ENCODE data around the gene FRMD4A.
"Not testable (repeated sequence)": the region's sequence is repeated elsewhere in the genome, so short reads cannot be mapped to it uniquely, and the experiment has no call there.

Gene FRMD4A

GRCh38 chr10:14285941-14286560 lies 44.7 kb downstream of the FRMD4A start:
- DNase-seq, result no peak

- DNase-seq, result no peak
Observed at GRCh38 chr10:14282276-14282675, 48.4 kb downstream of the FRMD4A start.

DNA sequence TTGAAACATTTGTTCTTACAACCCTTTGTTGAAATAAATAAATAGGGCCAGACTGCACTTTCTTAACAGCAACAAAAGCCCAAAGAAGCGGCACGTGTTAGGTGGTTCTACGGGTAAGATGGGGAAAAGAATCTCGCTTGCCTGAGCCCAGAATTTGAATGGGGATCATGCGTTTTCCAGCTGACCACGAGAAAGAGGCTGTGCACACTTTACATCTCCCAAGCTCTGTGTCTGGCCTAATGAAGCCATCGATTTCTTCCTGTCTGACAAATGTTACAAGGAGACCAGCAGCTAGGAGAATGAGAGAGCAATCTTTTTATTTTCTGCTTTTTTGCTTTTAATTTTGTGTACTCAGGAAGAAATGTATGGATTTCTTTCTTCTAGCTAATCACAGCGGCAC lies 52.2 kb downstream of the FRMD4A start:
- DNase-seq, result no peak

DNA sequence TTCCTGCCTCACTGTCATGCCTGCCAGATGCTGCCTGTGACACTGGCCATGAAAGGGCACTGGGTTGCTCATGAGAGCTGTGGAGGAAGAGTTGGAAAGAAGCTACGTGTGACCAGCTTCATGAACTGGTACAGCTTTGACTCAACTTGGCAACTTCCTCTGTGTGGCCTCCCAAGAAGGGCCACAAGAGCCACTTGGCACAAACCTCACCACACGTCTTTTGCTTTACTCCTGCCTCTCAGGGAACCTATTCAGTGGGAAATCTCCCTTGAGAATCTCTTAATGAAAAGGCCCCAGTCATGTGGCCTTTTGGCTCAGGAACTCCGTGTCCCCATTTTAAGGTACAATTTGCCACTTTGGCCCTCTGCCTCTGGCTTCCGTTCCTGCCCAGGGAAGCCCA lies 54.5 kb downstream of the FRMD4A start:
- no peak for DNase-seq

DNA sequence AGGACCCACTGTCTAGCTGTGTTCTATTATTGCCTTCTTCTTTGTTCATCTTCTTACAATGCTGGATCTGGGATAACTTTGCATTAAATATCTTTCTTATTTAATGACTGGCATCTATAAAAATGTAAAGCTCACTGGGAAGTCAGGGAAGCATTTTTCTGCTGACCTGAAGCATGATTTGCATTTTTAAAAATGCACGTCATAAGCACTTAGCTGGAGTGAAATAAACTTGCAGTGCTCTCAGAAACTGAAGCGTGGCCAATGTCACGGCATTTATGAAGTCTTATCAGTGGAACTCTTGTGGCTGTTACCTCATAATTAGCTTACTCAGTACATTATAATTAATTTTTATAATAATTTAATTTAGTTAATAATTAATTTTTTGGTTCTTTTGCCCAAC lies 59.1 kb downstream of the FRMD4A start:
- DNase-seq, result no peak

- no peak for DNase-seq
Observed at GRCh38 chr10:14270370-14270769, 60.4 kb downstream of the FRMD4A start.

GRCh38 chr10:14265709-14266108 lies 65.0 kb downstream of the FRMD4A start:
- no peak for DNase-seq

DNA sequence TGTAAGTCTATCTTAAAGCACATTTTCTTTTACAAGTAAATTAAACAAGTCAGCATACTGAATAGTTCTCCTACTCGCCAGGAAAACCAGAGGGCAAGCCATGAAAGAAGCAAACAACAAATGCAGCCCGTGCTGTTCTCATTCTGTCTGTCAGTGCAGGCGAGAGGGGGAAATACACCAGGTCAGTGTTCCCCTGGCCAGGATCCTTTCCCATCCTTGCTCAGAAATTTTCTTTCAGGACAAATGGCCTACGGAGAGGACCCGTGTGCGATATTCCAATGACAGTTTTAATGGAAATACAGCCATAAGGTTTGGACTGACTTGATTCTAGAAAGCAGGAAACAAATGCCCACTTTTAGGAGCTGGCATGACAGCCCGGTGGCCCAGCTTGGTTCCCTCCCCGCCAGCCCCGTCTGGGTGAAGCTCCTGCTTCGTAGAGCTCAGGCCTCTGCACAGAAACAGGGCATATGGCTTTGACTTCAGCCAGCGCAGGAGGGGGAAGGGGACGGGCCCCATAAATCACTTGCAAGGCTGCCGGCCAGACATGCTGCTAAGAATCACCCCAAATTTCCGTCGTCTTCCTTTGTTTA lies 67.8 kb downstream of the FRMD4A start:
- no peak for DNase-seq

DNA sequence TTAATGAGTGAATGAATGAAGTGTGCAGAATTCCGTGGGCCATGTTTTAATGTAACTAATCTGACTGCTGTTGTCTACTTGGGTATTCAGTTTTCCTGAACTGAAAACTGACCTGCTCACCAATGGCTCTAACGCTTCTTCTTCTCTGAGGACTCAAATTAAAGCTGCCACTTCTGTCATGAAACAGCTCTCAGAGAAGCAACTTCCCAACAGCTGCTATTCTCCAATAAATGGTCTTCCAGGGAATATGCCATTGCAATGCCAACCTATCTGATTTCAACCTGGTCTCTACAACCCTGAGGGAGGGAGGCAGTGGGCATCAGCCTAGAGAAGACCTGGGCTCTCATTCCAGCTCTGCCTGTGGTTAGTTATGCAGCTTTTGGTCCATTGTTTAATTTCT lies 69.4 kb downstream of the FRMD4A start:
- DNase-seq, result no peak

DNA sequence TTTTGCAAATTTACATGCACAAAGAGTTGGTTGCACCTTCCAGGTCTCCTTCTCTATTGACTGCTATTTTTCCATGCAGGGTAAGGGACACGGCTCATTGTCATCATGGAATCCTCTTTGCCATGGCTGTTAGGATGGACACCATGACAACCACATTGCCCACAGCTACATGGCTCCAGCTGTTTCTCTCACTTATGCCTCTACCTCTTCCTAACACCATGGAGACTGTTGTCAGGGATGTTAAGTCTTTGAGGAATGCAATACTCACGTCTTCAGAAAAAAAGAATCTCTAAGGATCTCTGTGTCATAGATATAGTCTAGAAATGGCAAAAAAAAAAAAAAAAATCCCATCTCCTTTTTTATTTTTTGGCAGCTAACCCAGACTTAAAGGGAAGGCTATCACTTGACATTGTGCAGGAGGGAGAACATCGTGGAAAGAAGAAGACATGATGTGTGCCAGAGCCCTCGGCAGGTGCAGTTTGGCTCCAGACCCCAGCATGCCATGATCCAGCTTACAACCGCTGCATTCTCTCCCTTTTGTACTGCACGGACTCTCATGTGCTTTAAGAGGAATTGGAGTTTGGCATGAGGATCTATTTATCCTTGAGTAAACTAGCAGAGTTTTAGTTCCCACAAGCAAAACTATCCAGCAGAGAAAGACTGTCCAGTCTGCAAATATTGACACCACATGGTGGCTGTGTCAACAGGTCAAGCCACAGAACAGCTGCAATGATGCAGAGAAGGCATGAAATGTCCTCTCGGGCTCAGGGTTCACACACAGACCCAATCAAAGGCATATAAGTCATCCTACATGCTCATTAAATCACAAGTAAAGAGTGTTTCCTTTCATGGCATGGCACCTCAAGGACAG lies 70.8 kb downstream of the FRMD4A start:
- DNase-seq, result no peak

GRCh38 chr10:14254368-14254767 lies 76.4 kb downstream of the FRMD4A start:
- DNase-seq, result no peak

DNA sequence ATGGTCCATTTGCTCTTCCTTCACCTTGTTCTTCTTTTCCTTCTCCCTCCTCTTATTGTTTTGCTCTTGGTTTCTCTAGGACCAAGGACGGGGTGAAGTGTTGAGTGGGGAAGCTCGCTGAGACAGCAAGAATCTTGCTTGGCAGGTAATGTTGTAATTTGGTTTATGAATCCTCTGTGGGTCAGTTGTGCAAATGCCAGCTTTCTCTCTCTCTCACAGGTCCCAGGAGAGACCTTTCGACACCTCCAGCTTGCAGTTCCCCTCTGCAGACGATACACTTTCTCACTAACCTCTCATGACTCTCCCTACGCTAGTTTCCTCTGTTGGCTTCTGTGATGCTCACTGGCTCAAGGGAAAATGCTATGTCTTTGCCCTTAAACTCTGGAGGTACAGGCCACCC lies 77.0 kb downstream of the FRMD4A start:
- no peak for DNase-seq

GRCh38 chr10:14253079-14253478 lies 77.6 kb downstream of the FRMD4A start:
- DNase-seq, result no peak

DNA sequence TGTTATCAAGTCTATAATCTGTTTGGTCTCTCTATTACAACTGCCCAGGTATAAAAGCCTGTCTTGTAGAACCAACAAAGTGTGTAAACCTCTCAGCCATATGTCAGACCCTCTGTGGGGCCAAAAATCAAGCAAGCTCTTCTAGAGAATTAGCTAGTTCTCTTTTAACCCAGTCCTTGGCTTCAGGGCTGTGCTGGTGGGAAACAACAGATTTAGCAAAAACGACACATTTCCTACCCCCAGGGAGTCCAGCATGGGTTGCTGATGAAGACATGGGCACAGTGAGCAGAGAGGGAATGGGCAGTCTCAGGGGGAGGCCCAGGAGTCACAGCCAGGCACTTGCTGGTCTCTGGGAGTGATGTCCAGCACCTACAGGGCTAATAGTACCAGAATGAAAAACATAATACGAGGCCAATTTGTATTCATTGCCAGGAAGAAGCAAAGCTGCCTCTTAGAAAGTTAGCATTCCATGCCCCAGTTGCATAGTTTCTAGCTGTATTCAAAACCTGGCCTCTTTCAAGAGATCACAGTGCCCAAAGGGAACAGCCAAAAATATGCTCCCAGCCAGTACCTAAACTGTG lies 80.1 kb downstream of the FRMD4A start:
- DNase-seq, result no peak

DNA sequence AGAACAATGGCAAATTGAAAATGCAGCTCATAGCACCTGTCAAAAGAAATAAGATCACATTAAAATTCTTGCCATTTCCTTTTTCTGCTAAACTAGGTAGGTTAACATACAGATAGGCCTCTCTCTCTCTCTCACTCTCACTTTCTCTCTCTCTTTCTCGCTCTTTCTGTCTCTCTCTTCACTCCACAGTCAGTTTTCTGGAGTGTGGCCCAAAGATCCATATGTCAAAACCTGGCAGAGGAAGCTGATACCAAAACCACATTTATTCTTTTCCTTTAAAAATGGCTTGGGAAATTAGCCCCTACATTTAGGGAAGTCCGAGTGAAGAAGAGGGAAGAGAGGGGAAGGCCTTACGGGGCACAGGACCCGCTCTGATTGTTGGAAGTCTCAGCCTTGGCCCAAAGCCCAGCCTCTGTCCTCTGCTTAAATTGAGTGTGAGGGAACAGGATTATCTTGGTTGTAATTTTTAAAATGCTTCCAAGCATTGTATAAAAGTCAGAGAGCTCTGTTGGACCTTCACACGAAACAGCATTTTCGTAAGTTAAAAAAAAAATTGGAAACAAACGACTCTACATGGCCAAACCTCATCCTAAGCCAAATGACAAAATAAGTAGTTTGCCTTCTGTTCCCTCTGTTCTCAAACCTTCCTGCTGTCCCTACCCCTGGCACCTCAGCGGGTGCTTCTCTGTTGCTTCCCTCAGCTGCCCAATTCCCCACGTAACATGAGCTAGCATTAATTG lies 83.2 kb downstream of the FRMD4A start:
- DNase-seq, result no peak

- no peak for DNase-seq
Observed at GRCh38 chr10:14244801-14245211, 85.9 kb downstream of the FRMD4A start.

DNA sequence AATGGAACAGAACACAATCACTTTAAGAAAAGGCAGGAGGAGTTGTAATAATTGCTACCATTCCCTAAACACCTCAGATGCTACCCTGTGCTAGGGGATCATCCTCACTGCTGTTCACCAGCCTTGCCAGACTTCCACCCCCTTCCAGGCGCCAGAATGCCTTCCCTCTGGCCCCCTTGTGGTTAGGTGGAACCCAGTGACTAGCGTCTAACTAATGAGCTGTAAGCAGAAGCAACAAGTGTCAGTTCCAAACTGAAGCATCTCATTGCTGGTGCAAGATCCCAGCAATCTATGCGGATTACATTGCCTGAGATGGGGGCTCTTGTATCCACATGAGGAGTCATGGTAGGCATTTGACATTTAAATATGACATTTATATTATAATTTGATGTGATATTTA lies 86.6 kb downstream of the FRMD4A start:
- DNase-seq, result no peak

- DNase-seq, result no peak
Observed at GRCh38 chr10:14243221-14243620, 87.5 kb downstream of the FRMD4A start.

DNA sequence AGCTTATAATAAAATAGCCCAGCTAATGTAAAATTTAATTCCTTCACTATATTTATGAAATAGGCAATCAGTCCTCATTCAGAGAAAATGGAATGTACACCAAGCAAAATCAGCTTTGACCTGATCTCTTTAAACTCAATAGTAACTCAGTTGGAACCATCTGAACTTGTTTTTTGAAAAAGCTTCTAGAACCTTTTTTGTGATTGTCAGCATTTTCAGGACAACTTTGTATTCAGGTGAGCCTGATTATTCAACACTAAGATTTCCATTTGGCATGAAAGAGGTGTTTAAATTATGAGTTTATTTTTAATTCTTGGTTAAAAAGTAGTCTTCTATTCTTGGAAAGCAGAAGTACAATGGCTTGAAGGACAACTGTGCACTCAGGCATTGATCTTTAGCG lies 89.5 kb downstream of the FRMD4A start:
- DNase-seq, result no peak

GRCh38 chr10:14240253-14241189 lies 90.2 kb downstream of the FRMD4A start:
- no peak for DNase-seq

DNA sequence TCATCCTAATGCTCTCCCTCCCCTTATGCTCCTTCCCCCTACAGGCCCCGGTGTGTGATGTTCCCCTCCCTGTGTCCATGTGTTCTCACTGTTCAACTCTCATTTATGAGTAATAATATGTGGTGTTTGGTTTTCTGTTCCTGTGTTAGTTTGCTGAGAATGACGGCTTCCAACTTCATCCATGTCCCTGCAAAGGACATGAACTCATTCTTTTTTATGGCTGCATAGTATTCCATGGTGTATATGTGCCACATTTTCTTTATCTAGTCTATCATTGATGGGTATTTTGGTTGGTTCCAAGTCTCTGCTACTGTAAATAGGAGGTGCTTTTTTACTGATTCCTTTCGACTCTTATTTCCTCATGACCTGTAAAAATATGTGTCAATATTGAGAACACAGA lies 92.1 kb downstream of the FRMD4A start:
- DNase-seq, result not testable (repeated sequence)

- no peak for DNase-seq
Observed at GRCh38 chr10:14236341-14236740, 94.4 kb downstream of the FRMD4A start.
